SK-N-MC (cell line): ENCODE data around the gene HSPB9.

ENCODE experiments used
- DNase-seq: peaks from one replicate; pipeline ENCODE4 v3.0.0-alpha.2; 2011; ENCODE audit warnings: low read depth, low spot score
- H3K27ac ChIP-seq: fragments of 200-600 bp; sonication (generic); 2 replicates; pipeline ENCODE4 v1.5.1; 2016; ENCODE audit warnings: mixed run types
- H3K36me3 ChIP-seq: fragments of 200-600 bp; sonication (generic); 2 replicates; pipeline ENCODE4 v1.6.1; 2017; ENCODE audit warnings: antibody characterized with exemption, low read length, mixed read lengths; ENCODE audit not compliant: insufficient read depth
- H3K4me3 ChIP-seq: fragments of 200-600 bp; sonication (generic); 2 replicates; pipeline ENCODE4 v1.5.1; 2016
- H3K9ac ChIP-seq: fragments of 200-600 bp; sonication (generic); 2 replicates; pipeline ENCODE4 v1.8.0; 2017; ENCODE audit warnings: mixed run types, mixed read lengths; ENCODE audit not compliant: insufficient read length
- H3K9me3 ChIP-seq: fragments of 200-600 bp; sonication (generic); 2 replicates; pipeline ENCODE4 v1.6.1; 2017; ENCODE audit warnings: low read depth, mild to moderate bottlenecking, antibody characterized with exemption, low read length, moderate library complexity, mixed read lengths
- EZH2 ChIP-seq: fragments of 200-600 bp; sonication (generic); IDR thresholded peaks from one replicate; pipeline ENCODE4 v1.6.1; 2017; ENCODE audit warnings: antibody characterized with exemption
- FOXP2 ChIP-seq: optimal IDR thresholded peaks from 2 replicates; pipeline ENCODE3; 2011; ENCODE audit warnings: mild to moderate bottlenecking, moderate library complexity; ENCODE audit not compliant: insufficient read depth; ENCODE audit errors: extremely low read length, control extremely low read depth
- POLR2AphosphoS5 ChIP-seq: IDR thresholded peaks from 2 replicates; pipeline ENCODE4 v1.6.1; 2012; ENCODE audit warnings: mild to moderate bottlenecking, low read depth, low read length, borderline replicate concordance

HSPB9 gene

DNA sequence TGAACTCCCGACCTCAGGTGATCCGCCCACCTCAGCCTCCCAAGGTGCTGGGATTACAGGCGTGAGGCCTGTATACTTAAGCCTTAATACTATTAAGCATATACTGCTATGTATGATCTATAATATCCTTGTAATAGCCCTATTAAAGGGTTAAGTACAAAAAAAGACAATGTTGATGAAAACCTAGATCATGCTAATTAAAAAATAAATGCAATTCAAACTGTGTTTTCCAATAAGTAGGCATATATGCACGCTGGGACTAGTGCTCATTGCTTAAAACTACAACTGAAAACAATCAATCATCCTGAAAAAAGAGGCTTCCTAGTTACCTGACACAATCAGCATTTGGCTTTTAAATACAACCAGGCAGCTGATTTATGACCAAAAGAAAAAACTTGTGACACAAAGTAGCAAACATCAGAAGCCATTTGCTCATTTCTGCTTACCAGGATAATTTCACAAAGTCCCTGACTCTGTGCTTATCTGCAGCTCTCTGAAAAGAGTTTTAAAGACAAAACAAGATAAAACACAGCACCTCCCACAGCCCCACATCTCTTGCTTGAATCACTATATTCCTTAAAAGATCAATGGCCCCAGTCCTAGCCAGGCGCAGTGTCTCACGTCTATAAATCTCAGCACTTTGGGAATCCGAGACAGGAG, 35.4 kb upstream of the HSPB9 start:
- H3K4me3 ChIP-seq, result no peak overlapping the region
- H3K9ac ChIP-seq, result no peak overlapping the region
- no peaks in the 10 kb centered on the region for H3K9me3 ChIP-seq
- no peaks in the 10 kb centered on the region for H3K36me3 ChIP-seq
- no peak for TF ChIP-seq EZH2
- no peak for TF ChIP-seq FOXP2
- no peak for TF ChIP-seq POLR2AphosphoS5
- no peak overlapping the region for H3K27ac ChIP-seq
- DNase-seq, result no peak

DNA sequence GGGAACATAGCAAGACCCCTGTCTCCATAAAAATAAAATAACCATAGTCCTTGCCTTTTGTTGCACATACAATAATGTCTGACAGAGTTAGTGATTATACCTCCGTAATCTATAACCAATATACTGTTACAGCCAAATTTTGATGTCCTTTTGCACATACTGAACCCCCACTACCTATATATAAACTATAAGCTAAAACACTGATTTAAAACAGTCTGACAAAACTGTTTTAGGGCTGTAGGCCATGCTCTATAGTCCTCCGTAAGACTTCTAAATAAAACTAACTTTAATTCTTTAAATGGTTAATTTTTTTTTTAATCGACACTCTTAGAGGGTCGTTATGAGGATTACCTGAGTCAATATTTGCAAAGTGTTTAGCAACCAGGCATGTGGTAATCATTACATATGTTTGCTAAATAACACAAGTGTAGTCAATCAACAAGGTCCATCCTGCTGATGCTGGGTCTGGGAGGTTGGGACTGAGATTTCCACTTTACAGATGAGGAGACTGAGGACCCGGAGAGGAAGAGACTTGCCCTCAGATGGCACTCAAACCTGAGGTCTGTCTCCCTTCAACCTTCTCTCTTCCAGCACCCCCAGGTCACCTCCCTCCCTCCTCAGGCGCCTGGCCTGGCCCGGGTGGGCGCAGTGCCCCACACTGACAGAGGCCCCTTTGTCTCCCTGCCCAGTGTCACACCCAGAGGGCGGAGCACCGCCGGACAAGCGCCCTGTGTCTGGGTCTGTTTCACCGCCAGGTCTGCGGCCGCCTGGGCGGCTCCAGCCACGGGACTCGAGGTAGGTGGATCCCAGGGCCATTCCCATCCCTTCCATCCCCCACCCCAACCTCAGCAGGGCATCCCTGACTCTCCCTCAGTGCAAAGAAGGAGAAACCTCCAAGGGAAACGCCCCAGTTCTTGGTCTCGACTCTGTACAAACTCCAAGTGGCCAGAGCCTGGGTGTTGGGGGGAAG, 34.6 kb upstream of the HSPB9 start:
- DNase-seq, result no peak
- Histone ChIP-seq H3K9me3 (no peaks in the 10 kb centered on the region), H3K4me3 (no peak overlapping the region), H3K9ac (no peak overlapping the region), H3K36me3 (no peaks in the 10 kb centered on the region), H3K27ac (no peak overlapping the region)
- TF ChIP-seq POLR2AphosphoS5, result no peak
- TF ChIP-seq FOXP2, result no peak
- TF ChIP-seq EZH2, result no peak

DNA sequence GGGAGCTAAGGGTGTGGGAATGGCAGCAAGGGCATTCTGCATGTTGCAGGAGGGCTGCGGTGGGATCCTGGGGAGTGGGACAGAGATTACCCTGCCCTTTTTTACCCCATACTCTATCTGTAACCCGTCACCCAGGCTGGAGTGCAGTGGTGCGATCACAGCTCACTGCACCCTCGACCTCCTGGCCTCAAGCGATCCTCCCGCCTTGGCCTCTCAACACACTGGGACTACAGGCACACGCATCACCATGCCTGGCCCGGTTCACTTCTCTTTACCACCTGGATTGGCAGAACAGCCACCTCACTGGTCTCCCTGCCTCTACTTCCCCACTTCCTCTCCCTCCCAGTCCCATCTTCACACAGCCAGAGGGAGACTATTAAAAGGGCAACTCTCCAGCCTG, 33.9 kb upstream of the HSPB9 start:
- DNase-seq, result no peak
- Histone ChIP-seq H3K9me3 (no peaks in the 10 kb centered on the region), H3K36me3 (no peaks in the 10 kb centered on the region), H3K27ac (no peak overlapping the region), H3K9ac (no peak overlapping the region), H3K4me3 (no peak overlapping the region)
- no peak for TF ChIP-seq EZH2
- TF ChIP-seq FOXP2, result no peak
- no peak for TF ChIP-seq POLR2AphosphoS5

DNA sequence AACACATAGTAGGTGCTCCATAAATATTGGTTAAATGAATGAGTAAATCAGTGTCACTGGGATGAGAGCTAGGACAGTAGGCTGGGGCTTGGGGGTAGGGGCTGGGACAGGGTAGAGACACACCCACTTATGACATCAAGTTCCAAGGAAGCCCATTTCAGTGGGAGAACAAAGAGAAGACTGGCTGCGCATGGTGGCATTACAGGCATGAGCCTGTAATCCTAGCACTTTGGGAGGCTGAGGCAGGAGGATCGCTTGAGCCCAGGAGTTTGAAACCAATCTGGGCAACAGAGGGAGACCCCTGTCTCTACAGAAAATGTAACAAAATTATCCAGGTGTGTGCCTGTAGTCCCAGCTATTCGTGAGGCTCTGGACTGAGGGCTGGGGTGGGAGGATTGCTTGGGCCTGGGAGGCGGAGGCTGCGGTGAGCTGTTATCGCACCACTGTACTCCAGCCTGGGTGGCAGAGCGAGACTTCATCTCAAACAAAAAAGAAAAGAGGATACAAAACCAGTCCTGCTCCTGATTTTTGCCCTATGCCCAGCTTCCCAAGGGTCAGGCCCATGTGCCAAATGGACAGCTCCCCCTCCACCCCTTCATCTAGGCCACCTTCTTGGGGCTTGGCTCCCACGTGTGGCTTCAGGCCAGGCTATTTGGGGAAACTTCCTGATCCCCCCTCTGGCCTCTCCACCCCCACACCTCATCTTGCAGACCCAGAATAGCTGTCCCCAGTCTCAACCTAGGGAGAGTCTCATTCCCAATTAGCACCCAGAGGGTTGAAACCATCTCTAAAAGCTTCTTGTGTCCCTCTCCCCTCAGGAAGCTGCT, 31.4 kb upstream of the HSPB9 start:
- TF ChIP-seq FOXP2, result no peak
- TF ChIP-seq EZH2, result no peak
- no peak for TF ChIP-seq POLR2AphosphoS5
- Histone ChIP-seq H3K27ac (no peak overlapping the region), H3K4me3 (no peak overlapping the region), H3K9ac (no peak overlapping the region), H3K9me3 (no peaks in the 10 kb centered on the region), H3K36me3 (no peaks in the 10 kb centered on the region)
- DNase-seq, result no peak

DNA sequence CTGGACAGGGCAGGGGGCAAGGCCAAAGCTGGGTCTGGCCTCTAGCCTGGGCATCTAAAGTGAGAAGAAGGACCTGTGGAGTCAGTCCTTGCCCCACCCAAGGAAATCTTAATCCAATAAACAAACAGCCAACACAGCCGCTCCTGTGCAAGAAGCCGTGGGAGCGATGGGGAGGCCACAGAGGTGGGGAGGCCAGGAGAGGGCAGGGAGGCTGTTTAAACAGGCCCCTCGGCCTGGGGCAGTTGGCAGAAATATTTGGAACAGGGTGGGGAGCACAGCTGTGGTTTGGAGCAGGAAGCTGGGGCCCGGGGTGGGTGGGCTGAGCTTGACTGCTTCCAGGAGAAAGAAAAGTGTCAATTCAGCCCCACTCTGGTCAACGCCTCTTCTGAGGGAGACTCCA, 29.7 kb upstream of the HSPB9 start:
- no peak overlapping the region for H3K4me3 ChIP-seq
- no peaks in the 10 kb centered on the region for H3K36me3 ChIP-seq
- TF ChIP-seq POLR2AphosphoS5, result no peak
- TF ChIP-seq EZH2, result no peak
- TF ChIP-seq FOXP2, result no peak

DNA sequence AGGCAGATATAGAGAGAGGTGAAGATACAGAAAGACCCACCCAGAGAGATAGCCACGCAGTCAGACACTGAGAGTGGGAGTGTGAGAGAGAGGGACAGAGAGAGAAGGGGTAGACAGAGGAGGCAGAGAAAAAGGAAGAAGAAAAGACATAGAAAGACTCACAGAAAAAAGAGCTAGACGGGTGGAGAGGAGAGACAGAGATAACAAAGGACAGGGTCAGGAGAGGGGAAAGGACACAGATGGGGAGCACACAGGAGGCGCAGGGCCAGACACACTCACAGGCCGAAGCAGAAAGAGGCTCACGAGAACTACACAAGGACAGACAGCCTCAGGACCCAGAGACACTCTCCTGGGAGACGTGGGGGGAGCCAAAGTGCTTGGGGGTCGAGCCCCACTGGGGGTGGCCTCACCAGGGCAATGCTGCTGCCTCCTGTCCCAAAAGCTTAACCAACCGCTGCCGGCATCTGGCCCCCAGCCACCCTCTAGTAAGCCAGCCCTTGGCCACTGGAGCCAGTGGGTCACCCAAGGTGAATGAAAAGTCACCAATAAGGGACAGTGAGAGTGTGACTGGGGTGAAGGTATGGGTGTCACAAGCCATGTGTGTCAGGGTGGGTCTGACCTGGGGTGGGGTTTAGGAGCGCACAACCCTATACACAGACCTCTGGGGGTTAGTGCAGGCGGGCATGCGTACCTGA, 28.1 kb upstream of the HSPB9 start:
- DNase-seq, result no peak
- H3K36me3 ChIP-seq, result no peaks in the 10 kb centered on the region
- H3K27ac ChIP-seq, result no peak overlapping the region
- no peaks in the 10 kb centered on the region for H3K9me3 ChIP-seq
- no peak for TF ChIP-seq EZH2
- TF ChIP-seq FOXP2, result no peak
- no peak for TF ChIP-seq POLR2AphosphoS5
- H3K4me3 ChIP-seq, result no peak overlapping the region
- no peak overlapping the region for H3K9ac ChIP-seq

More for the DNA sequence above, 29.7 kb upstream of the HSPB9 start:
- H3K27ac ChIP-seq, result no peak overlapping the region
- H3K9me3 ChIP-seq, result no peaks in the 10 kb centered on the region
- no peak for DNase-seq
- H3K9ac ChIP-seq, result no peak overlapping the region

DNA sequence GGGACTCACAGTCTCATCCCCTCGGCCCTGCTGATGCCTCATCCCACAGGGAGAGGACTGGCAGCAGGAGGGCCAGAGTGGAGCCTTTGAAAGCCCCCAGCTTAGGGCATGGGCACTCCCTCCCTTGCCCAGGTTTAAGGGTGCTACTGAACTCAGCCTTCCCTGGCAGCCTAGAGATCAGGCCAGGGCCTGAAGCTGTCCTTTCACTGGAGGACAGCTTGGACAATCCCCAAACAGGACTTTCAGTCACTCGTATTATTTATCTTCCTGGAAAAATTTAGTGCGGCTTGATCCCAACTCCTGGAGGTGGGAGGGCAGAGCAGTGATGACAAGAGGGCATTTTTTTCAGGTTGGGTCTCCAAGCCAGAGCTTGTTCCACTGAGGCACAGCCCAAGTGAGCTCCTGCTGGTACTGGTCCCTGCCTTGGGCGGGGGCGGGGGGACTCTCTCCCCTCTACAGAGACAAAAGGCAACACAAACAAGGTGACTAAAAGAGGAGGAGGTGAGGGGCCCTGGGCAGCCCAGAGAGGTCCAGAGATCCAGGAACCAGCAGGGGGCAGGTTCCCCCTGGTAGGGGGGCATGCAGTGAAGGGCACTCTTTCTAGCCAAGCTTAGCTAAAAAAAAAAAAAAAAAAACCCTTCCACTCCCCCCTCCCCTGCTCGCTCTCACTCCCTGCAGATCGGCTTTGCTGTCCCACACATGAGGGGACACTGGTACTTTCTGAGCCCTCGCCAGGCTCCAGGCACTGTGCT, 26.1 kb upstream of the HSPB9 start:
- no peak overlapping the region for H3K4me3 ChIP-seq
- TF ChIP-seq POLR2AphosphoS5 (no peak), EZH2 (no peak), FOXP2 (no peak)
- H3K36me3 ChIP-seq, result no peaks in the 10 kb centered on the region
- no peak overlapping the region for H3K27ac ChIP-seq
- DNase-seq, result no peak
- no peak overlapping the region for H3K9ac ChIP-seq
- H3K9me3 ChIP-seq, result no peaks in the 10 kb centered on the region
